Gastrocnemius medialis (tissue), 4 donors: ENCODE results near the gene PHKA1.

Experiments
- POLR2A ChIP-seq, 2 donors: fragments of 450-650 bp; IDR thresholded peaks; one replicate each; pipeline ENCODE4 v1.6.1; 2017; ENCODE audit warnings: antibody characterized with exemption in 2 of 2, mild to moderate bottlenecking in 2 of 2, moderate library complexity in 2 of 2
- TF ChIP-seq, protein P1 (sequence below), 5 experiments: fragments of 450-650 bp in 3 of 5; fragments of 200-600 bp in 2 of 5; sonication (generic) in 2 of 5; IDR thresholded peaks in 4 of 5; conservative IDR thresholded peaks in 1 of 5; 1 replicate in 4 of 5; 2 replicates in 1 of 5; pipeline ENCODE4 v1.5.1; 2016 to 2019; ENCODE audit warnings: antibody characterized with exemption in 5 of 5, mild to moderate bottlenecking in 3 of 5, moderate library complexity in 3 of 5

- no peak for TF ChIP-seq POLR2A (IDR thresholded peaks at IDR 0.05)
- TF ChIP-seq, protein P1, sequence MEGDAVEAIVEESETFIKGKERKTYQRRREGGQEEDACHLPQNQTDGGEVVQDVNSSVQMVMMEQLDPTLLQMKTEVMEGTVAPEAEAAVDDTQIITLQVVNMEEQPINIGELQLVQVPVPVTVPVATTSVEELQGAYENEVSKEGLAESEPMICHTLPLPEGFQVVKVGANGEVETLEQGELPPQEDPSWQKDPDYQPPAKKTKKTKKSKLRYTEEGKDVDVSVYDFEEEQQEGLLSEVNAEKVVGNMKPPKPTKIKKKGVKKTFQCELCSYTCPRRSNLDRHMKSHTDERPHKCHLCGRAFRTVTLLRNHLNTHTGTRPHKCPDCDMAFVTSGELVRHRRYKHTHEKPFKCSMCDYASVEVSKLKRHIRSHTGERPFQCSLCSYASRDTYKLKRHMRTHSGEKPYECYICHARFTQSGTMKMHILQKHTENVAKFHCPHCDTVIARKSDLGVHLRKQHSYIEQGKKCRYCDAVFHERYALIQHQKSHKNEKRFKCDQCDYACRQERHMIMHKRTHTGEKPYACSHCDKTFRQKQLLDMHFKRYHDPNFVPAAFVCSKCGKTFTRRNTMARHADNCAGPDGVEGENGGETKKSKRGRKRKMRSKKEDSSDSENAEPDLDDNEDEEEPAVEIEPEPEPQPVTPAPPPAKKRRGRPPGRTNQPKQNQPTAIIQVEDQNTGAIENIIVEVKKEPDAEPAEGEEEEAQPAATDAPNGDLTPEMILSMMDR (IDR thresholded peaks at IDR 0.05 in 4 of 5, conservative IDR thresholded peaks at IDR 0.05 in 1 of 5) = no peak
Measured at GRCh38 chrX:72693477-72693876, 20.6 kb downstream of the PHKA1 start.
